ENCODE measurements around the gene TRAF3.

TRAF3 gene

DNA sequence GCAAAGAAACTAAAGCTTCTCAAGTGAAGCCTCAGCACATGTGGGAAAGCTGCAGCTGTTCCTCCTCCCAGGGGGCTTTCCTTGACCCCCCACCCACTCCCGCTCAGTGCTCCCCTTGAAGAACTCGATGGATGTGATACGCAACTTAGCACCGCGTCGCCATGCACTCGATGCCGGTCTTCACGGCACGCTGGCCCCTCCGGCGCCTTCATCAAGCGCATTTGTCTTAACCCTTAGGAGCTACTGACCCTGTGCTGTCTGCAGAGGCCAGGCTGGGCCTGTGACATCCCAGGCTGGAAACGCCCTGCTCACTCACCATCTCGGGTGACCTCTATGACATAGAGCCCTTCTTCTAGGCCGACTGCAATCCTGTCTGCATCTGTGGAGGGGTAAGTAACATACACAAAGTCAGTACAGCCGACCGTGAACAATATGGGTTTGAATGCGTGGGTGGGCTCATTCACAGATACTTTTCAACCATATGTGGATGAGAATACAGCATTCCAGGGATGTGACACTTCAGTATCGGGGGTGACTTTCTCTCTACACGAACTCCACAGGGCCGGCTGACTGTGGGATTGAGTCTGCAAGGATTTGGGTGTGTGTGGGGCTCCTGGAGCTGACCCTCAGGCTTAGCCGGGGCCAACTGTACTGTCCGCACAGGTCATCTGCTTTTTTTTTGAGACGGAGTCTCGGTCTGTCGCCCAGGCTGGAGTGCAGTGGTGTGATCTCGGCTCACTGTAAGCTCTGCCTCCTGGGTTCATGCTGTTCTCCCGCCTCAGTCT lies 168.3 kb downstream of the TRAF3 start:
- H3K27ac Mint-ChIP-seq: no peak overlapping the region
- no peaks in the 10 kb centered on the region for H3K9me3 Mint-ChIP-seq
- H3K27me3 Mint-ChIP-seq: no peaks in the 10 kb centered on the region
- peaks cover 50% of the 10 kb centered on the region for H3K36me3 Mint-ChIP-seq
- ATAC-seq: no peak
- peaks cover 52% of the 10 kb centered on the region for H3K4me1 Mint-ChIP-seq
- H3K4me3 Mint-ChIP-seq: no peak overlapping the region

DNA sequence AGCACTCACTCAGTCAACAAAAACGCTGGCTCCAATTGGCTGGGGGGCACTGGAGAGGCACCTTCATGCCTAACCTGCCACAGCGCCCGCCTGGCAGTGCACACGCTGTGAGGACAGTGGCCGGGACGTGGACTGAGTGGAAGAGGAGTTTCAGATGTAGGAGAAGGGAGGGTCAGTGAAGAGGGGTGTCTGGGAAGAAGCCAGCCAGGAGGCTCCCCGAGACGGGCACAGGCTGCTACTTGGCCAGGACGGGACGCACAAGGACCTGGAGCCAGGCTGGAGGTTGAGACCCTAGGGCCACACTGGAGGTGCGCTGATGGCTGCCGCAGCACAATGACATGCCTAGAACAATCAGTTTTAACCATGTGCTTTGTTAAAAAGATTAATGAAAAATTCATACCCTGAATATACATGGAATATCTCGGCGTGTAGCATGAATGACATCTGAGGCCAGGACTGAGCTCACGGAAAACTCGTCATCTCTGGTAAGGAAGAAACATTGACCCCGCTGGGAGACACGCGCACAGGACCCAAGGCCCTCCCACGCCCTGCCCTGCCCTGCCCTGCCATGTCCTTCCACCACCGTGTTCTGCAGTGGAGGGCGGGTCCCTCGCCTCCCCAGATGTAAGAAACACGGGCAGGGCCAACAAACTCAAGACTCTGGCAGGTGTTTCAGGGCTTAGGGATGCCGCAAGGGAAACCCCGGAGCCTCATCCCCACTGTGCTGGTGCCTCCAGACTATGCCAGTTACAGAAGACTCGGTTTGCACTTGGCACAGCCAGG lies 170.3 kb downstream of the TRAF3 start:
- Mint-ChIP-seq H3K9me3 (no peaks in the 10 kb centered on the region), H3K4me1 (peaks cover 36% of the 10 kb centered on the region), H3K4me3 (peak overlapping the region; percentile 38), H3K36me3 (peaks cover 66% of the 10 kb centered on the region), H3K27me3 (no peaks in the 10 kb centered on the region), H3K27ac (peak overlapping the region; percentile 83)
- no peak for ATAC-seq

DNA sequence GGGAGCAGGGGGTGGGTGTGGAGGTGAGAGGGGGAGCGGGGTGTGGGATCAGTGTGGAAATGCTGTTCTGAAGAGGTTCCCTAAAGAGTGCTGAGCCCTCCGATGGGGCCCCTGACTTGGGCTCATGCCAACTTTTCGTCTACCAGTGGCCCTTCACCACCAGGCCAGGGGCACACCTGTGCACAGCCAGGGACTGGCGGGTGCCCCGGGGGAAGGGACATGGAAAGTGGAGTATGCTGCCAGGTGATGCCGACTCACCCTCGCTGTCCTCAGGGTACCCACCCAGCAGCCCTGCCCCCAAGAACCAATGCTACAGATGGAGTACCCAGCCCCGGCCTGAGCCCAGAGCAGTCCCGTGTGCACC lies 171.4 kb downstream of the TRAF3 start:
- no peak for ATAC-seq
- Mint-ChIP-seq H3K36me3 (peaks cover 70% of the 10 kb centered on the region), H3K27me3 (no peaks in the 10 kb centered on the region), H3K27ac (peak overlapping the region; percentile 76), H3K4me3 (peak overlapping the region; percentile 18), H3K9me3 (no peaks in the 10 kb centered on the region), H3K4me1 (peaks cover 35% of the 10 kb centered on the region)

DNA sequence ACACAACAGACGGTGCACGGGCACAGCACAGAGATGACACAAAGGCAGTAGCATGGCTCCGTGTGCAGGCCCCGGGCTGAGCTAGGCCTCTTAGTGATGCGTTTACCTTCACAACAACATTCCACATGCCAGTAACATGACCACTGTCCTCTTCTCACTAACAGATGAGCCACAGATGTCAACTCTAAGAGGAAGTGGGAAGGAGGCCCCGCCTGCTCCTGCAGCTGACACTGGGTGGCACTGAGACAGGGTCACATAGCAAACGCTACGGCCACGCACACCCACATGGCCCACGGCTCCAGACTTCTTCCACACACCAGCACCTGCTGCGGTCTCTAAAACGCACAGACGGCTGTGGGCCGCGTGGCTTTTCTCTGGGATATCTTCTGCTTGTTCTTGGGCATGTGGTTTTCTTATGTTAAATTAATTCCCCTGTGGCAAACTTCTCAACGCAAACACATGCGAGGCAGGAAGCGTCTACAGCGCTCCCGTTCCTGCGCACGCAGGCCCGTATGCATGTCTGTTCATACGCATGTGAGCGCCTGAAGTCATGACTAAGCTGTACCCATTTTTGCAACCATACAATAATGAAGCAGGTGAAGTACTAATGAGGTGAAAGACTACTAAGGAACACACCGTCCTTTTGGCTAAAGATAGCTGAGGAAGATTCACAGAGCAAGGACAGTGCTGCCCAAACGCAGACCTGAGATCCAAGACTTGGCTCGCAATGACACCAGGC lies 172.0 kb downstream of the TRAF3 start:
- peak overlapping the region; percentile 76 for H3K27ac Mint-ChIP-seq
- H3K4me1 Mint-ChIP-seq: peaks cover 35% of the 10 kb centered on the region
- H3K36me3 Mint-ChIP-seq: peaks cover 67% of the 10 kb centered on the region
- H3K4me3 Mint-ChIP-seq: peak overlapping the region; percentile 35
- ATAC-seq: peak; percentile 91
- no peaks in the 10 kb centered on the region for H3K9me3 Mint-ChIP-seq
- H3K27me3 Mint-ChIP-seq: no peaks in the 10 kb centered on the region

DNA sequence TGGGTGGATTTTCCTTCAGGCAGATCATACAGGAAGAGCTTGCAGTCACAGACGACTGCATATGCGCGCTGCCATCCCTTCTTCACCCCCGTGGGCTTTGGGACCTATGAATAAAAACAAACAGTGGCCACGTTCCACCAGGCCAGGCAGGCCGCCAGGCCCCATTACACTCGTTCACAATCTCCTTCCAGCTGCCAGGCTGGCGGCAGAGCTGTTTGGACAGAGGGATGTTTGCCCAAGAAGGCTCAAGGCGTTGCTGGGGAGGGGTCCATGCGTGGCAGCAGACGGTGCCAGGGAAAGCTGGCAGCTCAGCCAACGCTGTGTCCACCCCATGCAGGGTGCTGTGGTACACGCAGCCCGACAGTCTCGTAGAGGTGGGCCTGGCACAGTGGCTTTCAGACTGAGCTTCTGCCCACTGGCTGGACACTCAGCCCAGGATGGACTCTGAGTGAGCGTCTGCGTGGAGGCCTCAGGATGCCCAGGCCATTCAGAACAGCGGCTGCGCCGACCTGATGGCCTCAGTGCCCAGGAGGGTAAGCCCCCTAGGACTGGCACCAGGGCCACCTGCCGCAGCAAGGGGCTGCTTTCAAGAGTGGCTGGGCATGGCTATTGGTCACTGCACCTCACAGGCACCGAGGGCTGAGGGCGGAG lies 172.7 kb downstream of the TRAF3 start:
- H3K4me3 Mint-ChIP-seq: no peak overlapping the region
- H3K9me3 Mint-ChIP-seq: no peaks in the 10 kb centered on the region
- peaks cover 67% of the 10 kb centered on the region for H3K36me3 Mint-ChIP-seq
- peaks cover 35% of the 10 kb centered on the region for H3K4me1 Mint-ChIP-seq
- peak overlapping the region; percentile 76 for H3K27ac Mint-ChIP-seq
- no peaks in the 10 kb centered on the region for H3K27me3 Mint-ChIP-seq
- ATAC-seq: no peak

DNA sequence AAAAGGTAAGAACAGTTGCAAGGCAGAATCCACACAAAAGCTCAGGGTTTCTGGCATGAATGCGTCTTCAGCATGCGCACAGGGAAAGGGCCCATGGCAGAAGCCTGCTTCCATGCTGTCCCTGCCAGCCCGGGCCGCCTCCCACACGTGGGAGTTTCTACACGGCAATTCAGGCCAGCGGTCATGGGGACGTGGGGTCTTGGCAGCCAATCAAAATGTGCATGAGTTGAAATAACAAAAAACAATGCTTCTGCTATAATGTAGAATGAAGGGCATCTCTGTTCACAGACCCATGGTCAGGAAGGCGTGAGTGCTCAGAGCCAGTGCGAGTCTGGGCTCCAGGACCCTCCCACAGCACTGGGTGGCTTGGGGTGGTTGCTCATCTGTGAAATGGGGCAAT lies 173.8 kb downstream of the TRAF3 start:
- Mint-ChIP-seq H3K36me3 (peaks cover 67% of the 10 kb centered on the region), H3K4me3 (no peak overlapping the region), H3K27ac (no peak overlapping the region), H3K27me3 (no peaks in the 10 kb centered on the region), H3K4me1 (peaks cover 35% of the 10 kb centered on the region), H3K9me3 (no peaks in the 10 kb centered on the region)
- no peak for ATAC-seq

DNA sequence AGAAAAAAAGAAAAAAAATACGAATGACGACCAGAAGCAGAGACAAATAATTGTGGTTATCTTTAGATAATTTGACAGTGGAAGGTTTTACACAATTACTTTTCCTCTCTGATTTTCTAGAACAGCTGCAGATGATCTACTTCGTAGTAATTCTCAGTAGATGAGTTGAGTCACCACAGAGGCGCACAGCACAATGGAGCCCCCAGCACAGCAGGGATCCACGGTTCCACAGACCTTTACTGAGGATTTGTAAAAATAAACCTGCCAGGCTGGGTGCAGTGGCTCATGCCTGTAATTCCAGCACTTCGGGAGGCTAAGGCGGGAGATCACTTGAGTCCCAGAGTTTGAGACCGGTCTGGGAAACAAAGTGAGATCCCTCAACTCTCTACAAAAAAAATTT lies 174.6 kb downstream of the TRAF3 start:
- Mint-ChIP-seq H3K27ac (no peak overlapping the region), H3K9me3 (no peaks in the 10 kb centered on the region), H3K4me1 (peaks cover 28% of the 10 kb centered on the region), H3K27me3 (no peaks in the 10 kb centered on the region), H3K36me3 (peaks cover 75% of the 10 kb centered on the region), H3K4me3 (no peak overlapping the region)
- ATAC-seq: no peak

DNA sequence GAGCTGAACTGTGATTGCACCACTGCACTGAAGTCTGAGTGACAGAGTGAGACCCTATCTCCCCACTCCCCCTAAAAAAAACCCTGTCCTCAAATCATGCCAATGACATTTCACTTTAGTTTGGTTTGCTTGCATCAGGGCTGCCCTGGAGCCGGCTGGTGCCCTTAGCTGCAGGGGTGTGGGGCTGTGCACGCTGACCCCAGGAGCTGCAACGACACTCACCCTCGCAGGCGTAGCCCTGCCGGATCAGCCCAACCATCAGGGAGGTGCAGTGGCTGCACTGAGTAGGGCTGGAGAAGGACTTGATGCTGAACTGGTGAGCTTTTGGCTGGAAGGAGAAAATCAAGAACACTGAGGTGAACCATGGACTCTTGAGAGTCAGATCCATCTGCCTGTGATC lies 175.0 kb downstream of the TRAF3 start:
- H3K4me1 Mint-ChIP-seq: peaks cover 23% of the 10 kb centered on the region
- H3K27ac Mint-ChIP-seq: no peak overlapping the region
- no peak for ATAC-seq
- peaks cover 74% of the 10 kb centered on the region for H3K36me3 Mint-ChIP-seq
- H3K27me3 Mint-ChIP-seq: no peaks in the 10 kb centered on the region
- no peaks in the 10 kb centered on the region for H3K9me3 Mint-ChIP-seq
- no peak overlapping the region for H3K4me3 Mint-ChIP-seq

DNA sequence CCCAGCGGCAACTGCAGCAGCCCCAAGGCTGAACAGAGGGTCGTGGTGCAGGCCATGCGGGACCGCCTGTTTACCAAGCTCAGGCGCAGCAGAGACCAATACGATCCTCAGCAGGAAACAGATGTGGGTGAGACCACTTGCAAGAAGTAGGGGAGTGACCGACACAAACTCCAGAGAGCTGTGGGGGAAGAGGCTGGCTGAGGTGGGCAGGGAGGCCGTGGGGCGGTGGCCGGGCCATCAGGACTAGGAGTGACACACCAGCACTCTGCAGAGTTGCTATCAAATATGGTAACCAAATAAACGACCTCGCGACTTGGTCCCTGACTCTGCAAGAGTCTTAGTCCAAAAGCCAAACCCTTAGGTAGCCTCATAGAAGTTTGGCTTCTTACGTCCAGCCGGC lies 175.9 kb downstream of the TRAF3 start:
- no peak overlapping the region for H3K4me3 Mint-ChIP-seq
- peaks cover 79% of the 10 kb centered on the region for H3K36me3 Mint-ChIP-seq
- H3K9me3 Mint-ChIP-seq: no peaks in the 10 kb centered on the region
- H3K4me1 Mint-ChIP-seq: peaks cover 16% of the 10 kb centered on the region
- H3K27me3 Mint-ChIP-seq: no peaks in the 10 kb centered on the region
- H3K27ac Mint-ChIP-seq: no peak overlapping the region
- no peak for ATAC-seq

DNA sequence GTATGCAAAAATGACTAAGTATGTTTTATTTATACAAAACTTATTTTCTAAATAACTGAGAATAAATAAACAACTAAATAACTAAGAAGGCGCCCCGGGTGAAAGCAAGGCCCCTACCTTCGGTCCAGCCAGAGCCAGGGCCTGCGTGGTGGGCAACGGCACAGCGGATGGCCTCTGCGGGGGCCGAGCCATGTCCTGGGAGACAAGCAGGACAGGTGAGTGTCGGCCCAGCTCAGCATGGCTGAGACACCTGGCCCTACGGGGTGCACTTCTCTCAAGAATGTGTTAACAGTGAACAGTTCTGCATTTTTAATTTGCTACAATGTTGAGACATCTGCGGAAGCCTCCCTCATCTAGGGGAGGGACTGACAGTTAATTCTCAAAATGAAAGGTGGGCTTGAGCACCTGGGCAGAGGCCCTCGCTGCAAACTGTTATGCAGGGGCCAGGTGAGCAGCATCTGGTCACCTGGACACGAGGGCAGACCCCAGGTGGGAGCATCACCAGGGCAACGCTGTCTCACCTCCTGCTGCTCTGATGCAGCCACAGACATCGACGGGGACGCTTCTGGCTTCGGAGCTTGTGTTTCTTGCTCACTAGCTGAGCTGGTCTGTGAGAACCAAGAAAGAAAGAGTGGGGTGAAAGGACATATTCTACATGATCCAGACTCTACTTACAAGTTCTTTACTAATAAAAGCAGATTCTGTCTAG lies 177.0 kb downstream of the TRAF3 start:
- Mint-ChIP-seq H3K27me3 (no peaks in the 10 kb centered on the region), H3K27ac (no peak overlapping the region), H3K4me1 (peaks cover 9% of the 10 kb centered on the region), H3K9me3 (no peaks in the 10 kb centered on the region), H3K36me3 (peaks cover 81% of the 10 kb centered on the region), H3K4me3 (no peak overlapping the region)
- ATAC-seq: no peak

DNA sequence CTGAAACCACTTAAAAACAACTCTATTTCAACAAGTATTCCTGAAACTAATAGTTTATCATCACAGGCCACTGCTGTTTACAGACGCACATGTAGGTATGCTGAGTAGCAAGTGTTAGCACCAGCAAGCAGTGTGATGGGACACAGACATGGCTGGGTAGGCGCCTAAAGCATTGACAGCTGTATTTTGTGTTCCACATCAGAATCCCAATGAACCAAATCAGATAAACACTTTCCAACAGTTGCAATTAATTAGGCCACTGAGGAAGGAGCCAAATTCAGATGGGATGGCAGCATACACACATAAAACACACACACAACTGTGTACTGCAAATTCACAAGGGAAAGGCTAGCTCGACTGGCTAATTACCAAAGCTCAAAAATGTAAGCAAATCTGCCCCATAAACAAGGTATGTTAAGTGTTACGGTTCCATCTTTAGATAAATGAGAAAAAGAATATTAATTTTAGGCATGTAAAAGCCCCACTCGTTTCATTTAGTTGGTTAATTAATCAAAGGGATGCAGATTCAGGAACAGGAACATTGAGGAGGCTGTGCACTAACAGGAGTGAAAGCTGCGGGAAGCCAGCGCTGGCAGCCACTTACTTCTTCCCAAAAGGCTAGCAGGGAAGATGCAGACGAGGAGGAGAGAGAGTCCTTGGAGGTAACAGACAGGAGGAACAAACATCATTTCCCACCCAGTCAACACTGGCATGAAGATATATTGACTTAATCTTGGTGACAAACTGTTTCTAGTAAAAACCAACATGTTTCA lies 178.6 kb downstream of the TRAF3 start:
- Mint-ChIP-seq H3K36me3 (peaks cover 79% of the 10 kb centered on the region), H3K4me1 (no peaks in the 10 kb centered on the region), H3K9me3 (no peaks in the 10 kb centered on the region), H3K4me3 (no peak overlapping the region), H3K27ac (no peak overlapping the region), H3K27me3 (no peaks in the 10 kb centered on the region)
- no peak for ATAC-seq

DNA sequence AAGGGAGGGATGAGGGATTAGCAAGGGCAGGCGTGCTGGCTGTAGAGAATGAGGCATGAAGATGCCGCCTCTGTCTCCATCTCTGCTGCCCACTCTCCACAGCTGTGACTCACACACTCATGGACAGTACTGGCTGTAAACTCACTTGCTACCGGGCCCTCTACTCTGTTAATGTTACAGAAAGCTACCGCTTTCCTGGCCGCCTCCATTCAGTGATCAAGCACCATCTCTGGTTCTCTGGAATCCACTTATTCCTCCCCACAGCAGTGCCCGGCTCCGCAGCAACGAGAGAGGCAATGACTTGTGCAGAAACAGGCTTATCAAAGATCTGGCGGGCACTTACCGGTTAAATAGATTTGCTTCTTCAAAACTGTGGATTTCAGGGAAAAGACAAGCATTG lies 180.0 kb downstream of the TRAF3 start:
- Mint-ChIP-seq H3K4me1 (no peaks in the 10 kb centered on the region), H3K36me3 (peaks cover 75% of the 10 kb centered on the region), H3K27me3 (no peaks in the 10 kb centered on the region), H3K9me3 (no peaks in the 10 kb centered on the region), H3K4me3 (no peak overlapping the region), H3K27ac (no peak overlapping the region)
- ATAC-seq: no peak

DNA sequence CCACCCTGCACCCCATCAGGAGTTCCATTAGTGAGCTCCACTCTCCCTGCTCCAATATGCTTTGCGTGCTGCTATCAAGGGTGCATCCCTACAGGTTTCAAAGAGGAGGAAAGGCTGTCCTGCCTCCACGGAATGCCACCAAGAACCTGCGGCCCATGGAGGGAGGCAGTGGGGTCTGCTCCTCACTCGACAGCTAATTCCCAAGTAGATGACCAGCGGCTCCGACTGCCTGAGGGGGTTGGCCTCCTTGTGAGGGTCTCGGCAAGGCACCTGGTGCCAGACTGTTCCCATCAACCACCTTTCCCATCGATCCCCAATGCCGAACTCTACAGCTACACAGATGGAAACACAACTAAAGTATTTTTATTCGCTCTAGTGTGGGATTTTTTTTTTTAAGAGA lies 181.2 kb downstream of the TRAF3 start:
- no peak overlapping the region for H3K27ac Mint-ChIP-seq

More for the DNA sequence above, 181.2 kb downstream of the TRAF3 start:
- no peaks in the 10 kb centered on the region for H3K4me1 Mint-ChIP-seq
- H3K9me3 Mint-ChIP-seq: no peaks in the 10 kb centered on the region
- no peak for ATAC-seq
- no peaks in the 10 kb centered on the region for H3K27me3 Mint-ChIP-seq
- H3K4me3 Mint-ChIP-seq: no peak overlapping the region
- H3K36me3 Mint-ChIP-seq: peaks cover 74% of the 10 kb centered on the region

All from stimulated activated memory B cell treated with anti-CD40 and anti-IgM and Interleukin-4, amounts not matched to agents 10 μg/mL and 1 μg/mL and 100 μg/mL, for 72 hours (primary cell).